Activated CD4-positive, alpha-beta T cell treated with anti-CD3 and anti-CD28 coated beads for 24 hours (primary cell): ENCODE data around the gene C8G.

ENCODE experiments used
- DNase-seq, 2 donors: peaks; one replicate each; pipeline ENCODE4 v3.0.0-alpha.2; 2020; ENCODE audit warnings: low read depth in 2 of 2

C8G gene

GRCh38 chr9:136982232-136983051, 37.4 kb downstream of the C8G start, which contains the start of gene LCNL1:
Gene LCNL1, plus strand, starts transcription at chr9:136982993. Its CDS starts 594 bp downstream, at chr9:136983587.
- DNase-seq = no peak

- no peak for DNase-seq
Observed at GRCh38 chr9:136983167-136983566, 38.1 kb downstream of the C8G start.

- no peak for DNase-seq
Observed at GRCh38 chr9:136983656-136984314, 38.7 kb downstream of the C8G start.

GRCh38 chr9:136984464-136985026, 39.5 kb downstream of the C8G start:
- no peak for DNase-seq

GRCh38 chr9:136985027-136985602, 40.1 kb downstream of the C8G start:
- DNase-seq = no peak

GRCh38 chr9:136985853-136986252, 40.8 kb downstream of the C8G start:
- no peak for DNase-seq

GRCh38 chr9:136988872-136989271, 43.8 kb downstream of the C8G start:
- DNase-seq = no peak

GRCh38 chr9:136990242-136990911, 45.3 kb downstream of the C8G start:
- DNase-seq = no peak

GRCh38 chr9:136991993-136992818, 47.2 kb downstream of the C8G start, which contains the start of gene PAXX:
Gene PAXX, plus strand, starts transcription at chr9:136992422. Its CDS starts 22 bp downstream, at chr9:136992444.
- DNase-seq = peak; percentile 94 to 95

- DNase-seq = no peak
Observed at GRCh38 chr9:136992819-136993369, 47.9 kb downstream of the C8G start.

- no peak for DNase-seq
Observed at GRCh38 chr9:136994180-136994887, 49.3 kb downstream of the C8G start.

GRCh38 chr9:136994888-136995230, 49.8 kb downstream of the C8G start:
- no peak for DNase-seq

GRCh38 chr9:136995362-136995761, 50.3 kb downstream of the C8G start:
- no peak for DNase-seq

- DNase-seq = no peak
Observed at GRCh38 chr9:136995772-136996311, 50.8 kb downstream of the C8G start.
